GM21786 (cell line): ENCODE measurements around the gene NUP98.
"Not testable (repeated sequence)": the region's sequence is repeated elsewhere in the genome, so short reads cannot be mapped to it uniquely, and the experiment has no call there.

ENCODE experiments used
- ATAC-seq: cut with Tn5 transposase; IDR thresholded peaks from one replicate; pipeline ENCODE4 v1.9.1; 2021; ENCODE audit not compliant: unreplicated experiment

NUP98 gene

GRCh38 chr11:3827434-3828186, 30.3 kb upstream of the NUP98 start:
- no peak for ATAC-seq

DNA sequence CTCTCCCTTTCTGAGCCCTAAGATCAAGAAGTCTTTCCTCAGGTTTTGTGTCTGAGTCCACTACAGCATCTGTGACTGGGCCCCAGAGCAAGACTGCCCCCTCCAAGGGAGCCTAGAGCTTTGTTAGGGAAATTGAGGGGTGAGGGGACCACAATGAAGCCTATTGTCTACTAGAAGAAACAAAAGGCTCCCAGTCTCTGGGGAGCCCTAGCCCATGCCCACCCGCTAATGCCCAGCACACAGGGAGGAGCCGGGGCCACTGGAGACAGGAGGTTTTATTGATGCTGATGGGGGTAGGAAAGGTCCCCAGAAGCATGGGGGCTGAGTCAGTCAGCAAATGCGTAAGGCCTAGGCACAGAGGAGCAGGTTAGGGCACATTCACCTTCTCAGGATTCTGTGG, 29.4 kb upstream of the NUP98 start:
- ATAC-seq: no peak

DNA sequence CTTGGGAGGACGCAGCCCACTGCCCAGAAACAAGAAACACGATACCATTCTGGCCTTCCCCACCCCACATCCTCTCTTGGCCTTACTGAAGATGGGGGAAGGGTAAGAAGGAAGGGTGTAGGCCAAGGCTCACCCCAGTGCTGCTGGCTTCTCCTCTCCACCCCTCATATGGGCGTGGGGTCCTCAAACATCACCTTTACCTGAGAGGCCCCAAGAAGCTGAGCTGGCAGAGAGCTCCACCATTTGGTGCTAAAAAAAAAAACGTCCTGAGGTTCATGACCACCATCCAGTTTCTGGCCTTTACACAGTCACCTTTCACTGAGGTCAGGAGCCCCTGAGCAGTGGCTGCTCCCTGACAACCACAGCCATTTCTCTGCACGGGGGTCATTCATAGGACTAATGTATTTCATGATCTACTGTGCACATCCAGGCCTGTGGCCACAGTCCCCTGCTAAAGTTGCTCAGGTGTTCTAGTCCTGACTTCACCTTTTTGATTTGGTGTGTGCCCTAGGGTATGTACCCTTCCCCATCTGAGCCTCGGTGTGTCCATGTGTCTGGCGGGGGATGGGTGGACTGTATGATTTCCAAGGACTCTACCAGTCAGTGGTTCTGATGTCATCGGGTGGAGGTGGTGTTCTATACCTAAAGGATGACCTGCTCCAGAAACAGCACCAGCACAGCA, 28.3 kb upstream of the NUP98 start:
- ATAC-seq: no peak

DNA sequence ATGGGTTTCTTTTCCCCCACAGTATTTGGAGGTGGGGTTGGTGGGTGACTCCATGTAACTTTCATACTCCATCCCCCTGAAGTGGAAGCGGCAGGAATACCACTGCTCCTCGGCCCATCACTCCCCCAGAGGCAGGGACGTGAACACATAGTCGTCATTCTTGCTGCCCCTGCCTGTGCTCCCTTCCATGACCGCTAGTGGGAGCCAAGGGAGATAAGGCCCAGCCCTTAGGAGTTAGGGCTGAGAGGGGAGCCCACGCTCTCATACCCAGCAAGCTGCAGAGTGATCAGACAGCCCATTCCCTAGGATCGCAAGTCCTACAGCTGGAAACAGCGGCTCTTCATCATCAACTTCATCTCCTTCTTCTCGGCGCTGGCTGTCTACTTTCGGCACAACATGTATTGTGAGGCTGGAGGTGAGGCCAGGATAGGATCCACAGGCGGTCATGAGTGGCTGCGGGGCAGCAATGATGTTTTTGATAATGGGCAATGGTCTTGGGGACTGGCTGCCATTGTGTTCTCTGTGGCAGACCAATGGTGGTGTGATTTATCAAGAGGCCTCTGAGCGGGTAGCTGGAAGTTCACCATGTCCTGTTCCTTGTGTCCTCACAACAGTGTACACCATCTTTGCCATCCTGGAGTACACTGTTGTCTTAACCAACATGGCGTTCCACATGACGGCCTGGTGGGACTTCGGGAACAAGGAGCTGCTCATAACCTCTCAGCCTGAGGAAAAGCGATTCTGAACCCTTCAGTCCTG, 27.5 kb upstream of the NUP98 start:
- ATAC-seq: peak; percentile 62

- ATAC-seq: no peak
Measured at GRCh38 chr11:3823762-3824506, 26.6 kb upstream of the NUP98 start.

GRCh38 chr11:3823303-3823702, 25.9 kb upstream of the NUP98 start:
- ATAC-seq: no peak

- no peak for ATAC-seq
Measured at GRCh38 chr11:3822312-3822711, 25.0 kb upstream of the NUP98 start.

GRCh38 chr11:3820971-3821370, 23.6 kb upstream of the NUP98 start:
- no peak for ATAC-seq

- no peak for ATAC-seq
Measured at GRCh38 chr11:3817181-3817800, 19.9 kb upstream of the NUP98 start.

DNA sequence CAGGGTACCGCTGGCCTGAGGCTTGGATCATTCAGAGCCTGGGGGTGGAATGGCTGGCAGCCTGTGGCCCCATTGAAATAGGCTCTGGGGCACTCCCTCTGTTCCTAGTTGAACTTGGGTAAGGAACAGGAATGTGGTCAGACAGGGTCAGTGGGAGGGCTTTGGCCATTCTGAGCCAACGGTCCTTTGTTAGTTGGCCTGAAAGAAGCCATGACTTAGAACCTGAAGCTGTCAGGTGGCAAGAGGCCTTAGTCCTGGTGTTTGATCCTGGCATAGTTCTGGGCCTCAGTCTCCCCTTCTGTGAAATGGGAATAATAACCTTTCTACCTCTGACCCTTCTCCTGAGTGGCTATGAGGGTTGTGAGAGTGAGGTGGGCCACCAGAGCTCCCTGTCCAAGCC, 19.3 kb upstream of the NUP98 start:
- no peak for ATAC-seq

- ATAC-seq: no peak
Measured at GRCh38 chr11:3815845-3816244, 18.5 kb upstream of the NUP98 start.

- ATAC-seq: not testable (repeated sequence)
Measured at GRCh38 chr11:3814832-3815231, 17.5 kb upstream of the NUP98 start.

- ATAC-seq: no peak
Measured at GRCh38 chr11:3810951-3811350, 13.6 kb upstream of the NUP98 start.

DNA sequence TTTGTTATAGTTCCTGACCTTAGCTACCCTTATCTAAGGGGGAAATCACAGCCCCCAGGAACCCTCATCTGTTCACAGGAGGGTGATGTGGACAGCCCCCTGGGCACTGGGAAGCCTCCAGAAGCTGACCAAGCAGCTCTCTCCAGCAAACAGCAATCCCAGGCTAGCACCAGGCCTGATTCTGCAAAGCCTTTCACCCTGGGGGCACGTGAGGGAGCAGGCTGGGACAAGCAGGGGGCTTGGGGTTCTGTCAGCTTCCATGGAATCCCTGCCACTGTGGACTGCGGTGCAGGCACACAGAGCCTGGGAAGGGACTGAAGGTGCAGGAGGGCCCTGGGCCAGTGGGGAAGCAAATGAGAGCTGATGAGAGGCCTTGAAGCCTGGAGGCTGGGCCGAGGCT, 13.1 kb upstream of the NUP98 start:
- no peak for ATAC-seq

DNA sequence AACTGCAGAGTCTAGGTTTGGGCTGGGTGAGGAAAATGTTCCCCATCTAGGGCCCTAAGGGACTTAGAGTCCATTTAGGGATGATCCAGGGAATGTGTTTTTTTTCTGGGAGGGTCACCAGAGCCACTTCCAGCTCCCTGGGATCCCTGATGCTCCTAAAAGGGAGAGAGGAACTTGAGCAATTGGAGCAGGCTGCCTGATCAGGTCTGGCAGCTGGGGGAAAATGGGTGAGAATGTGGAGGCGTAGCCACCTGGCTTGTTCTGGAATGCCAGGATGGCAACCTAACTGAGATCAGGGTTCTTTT, 12.2 kb upstream of the NUP98 start:
- no peak for ATAC-seq

GRCh38 chr11:3808861-3809623, 11.7 kb upstream of the NUP98 start:
- ATAC-seq: peak; percentile 78

DNA sequence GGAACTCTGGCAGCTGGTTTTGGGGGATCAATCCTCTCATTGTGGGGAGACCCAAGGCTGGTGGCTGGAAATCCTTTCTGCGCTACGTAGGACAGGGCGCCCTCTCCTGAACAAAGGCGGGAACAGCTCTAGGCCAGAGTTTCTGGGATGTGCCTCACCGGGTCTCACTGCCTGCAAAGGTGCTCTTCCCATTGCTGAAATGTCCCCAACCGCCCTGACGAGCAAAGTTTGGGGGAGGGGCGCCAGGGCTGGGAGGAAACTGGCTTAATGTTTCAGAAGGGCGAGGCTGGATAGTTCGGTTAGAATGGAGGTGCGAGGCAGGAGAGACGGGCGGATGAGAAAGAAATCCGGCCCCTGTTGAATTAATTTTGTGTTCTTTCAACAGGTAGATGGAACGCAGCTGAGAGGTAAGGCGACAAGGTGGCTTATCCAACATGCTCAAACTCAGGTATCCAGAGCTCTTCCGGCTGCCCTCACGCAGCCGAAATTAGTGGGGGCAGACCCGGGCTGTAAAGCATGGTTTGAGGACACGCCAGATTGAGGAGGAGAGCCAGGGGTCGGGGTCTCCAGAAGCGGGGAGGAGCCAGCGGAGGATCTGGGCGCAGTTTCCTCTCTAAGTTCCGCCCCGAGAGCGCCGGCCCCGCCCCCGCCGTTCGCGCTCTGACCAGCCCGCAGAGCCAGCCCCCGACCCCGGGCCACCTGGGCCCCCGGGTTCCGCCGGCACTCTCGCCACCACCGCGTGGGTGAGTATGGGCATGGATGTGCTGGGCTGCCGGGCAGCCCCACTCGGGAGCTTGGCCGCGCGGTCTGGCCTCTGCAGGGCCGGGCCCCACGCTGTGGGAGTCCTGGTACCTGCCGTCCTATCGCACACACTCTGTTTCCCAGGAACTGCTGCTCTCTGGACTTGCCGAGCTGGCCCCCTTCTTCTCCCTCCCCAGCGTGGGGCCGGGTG, 10.8 kb upstream of the NUP98 start, which contains the start of gene PGAP2:
Gene PGAP2, plus strand, starts transcription at position 652 of the 952 bp plus-strand sequence. CDS start 2,700 bp downstream, outside the sequence.
- no peak for ATAC-seq

GRCh38 chr11:3803726-3804495, 6.6 kb upstream of the NUP98 start:
- no peak for ATAC-seq
